ENCODE measurements around the gene EMC9.

The EMC9 gene

DNA sequence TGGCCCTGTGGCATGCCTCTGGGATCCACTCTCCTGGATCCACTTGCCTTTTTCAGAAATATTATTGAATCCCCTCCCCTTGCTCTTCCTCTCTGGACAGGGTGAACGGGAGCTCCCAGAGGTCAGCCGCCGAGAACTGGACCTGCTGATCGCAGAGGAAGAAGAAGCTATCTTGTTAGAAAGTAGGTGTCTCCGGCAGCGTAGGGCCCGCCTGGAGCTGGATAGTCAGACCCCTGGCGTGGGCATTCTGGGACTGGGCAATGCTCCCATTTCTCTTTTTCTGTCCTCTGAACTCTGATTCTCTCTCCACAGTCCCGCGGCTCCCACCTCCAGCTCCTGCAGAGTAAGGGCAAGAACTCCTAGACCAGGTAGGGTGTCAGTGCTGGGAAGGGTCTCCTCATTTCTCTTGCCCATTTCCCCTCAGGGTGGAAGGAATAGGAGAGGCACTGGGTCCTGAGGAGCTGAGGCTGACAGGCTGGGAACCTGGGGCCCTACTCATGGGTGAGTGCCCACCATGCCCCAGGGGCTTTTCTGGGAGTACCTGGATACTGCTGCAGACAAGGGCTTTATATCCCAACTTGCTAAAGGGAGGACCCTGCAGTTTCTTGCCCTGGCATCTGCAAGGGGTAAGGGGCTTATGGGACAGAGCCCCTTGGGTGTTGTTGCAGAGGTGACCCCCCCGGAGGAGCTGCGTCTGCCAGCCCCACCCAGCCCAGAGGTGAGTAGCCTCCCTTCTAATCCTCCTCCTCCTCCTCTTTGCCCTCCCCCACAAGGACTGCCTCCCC is 35.8 kb upstream of the EMC9 start:
- no peak for DNase-seq

GRCh38 chr14:24176599-24176998 is 35.2 kb upstream of the EMC9 start:
- no peak for DNase-seq

DNA sequence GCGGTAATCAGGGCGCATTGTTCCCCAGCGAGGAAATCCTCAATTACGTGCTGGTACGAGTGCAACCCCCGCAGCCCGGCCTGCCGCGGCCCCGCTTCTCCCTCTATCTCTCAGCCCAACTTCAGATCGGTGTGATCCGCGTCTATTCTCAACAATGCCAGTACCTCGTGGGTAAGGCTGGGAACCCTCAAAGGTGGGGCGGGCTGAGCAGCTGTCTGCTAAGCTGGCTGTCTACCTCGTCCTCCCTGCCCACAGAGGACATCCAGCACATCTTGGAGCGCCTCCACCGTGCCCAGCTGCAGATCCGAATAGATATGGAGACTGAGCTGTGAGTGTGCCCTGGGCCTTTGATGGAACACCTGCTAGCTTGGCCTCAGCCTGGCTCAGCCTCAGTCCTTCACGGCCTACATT is 31.5 kb upstream of the EMC9 start:
- DNase-seq = no peak

- no peak for DNase-seq
Measured at GRCh38 chr14:24172261-24172860, 31.0 kb upstream of the EMC9 start.

DNA sequence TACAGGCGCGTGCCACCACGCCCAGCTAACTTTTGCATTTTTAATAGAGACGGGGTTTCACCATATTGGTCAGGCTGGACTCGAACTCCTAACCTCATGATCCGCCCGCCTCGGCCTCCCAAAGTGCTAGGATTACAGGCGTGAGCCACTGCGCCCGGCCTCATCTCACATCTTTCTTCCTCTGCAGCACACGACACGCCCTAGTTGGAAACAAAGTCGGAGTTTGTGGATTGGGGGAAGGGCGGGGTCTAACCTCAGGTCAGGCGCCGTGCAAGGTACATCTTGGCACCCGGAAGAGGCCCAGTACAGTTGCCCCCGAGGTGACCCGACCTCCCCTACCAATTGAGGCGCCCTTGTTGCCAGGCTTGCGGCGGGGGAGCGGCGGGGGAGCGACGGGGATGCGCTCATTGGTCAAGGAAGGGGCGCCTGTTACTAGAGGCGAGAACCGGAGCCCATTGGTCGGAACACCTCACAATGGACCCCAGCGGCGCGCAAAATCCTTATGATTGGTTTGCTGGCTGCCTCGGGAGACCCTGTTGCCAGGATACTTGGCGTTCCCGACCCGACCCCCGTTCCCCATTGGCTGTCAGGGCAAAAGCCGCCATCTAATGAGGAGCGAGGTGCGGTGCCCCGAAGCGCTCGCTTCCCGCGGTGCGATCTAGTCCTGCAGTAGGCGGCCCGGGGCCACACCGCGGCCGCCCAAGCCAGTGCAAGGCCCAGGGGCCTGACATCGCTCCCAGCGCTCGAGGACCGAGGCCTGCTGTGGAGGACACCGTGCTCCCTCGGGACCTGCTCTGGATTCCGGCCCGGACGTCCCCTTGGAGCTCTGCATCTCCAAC is 30.2 kb upstream of the EMC9 start, which contains the start of gene REC8:
Gene REC8 (plus strand): TSS at position 659 of the 839 bp plus-strand sequence. CDS start 473 bp downstream, outside the sequence.
- DNase-seq = peak; percentile 49

DNA sequence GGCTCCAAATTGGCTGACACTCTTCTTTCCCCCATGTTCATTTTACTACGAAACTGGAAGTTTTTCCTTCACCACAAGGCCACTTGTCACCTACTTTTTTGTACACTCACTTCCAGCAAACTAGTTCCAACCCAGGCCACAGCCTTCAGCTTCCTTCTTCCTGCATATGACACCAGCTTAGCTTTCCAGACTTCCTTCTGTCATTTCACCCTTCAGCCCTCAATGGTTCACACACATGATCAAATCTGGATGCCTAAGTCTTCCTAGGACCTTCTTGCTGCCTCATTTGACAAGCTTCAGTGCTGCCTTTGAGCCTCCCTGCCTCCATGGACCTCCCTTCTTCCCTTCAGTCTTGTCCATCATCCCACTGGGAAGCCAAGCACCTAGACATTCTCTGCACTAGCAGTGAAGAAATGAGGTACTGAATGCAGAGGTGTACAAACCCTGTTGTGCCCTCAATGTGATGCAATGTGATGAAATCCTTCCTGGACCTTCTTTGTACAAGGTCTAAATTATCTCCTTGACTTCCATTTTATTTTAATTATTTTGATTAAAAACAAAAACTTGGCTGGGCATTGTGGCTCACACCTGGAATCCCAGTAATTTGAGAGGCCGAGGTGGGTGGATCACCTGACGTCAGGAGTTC is 26.2 kb upstream of the EMC9 start:
- DNase-seq = no peak

- no peak for DNase-seq
Measured at GRCh38 chr14:24165785-24166184, 24.4 kb upstream of the EMC9 start.

DNA sequence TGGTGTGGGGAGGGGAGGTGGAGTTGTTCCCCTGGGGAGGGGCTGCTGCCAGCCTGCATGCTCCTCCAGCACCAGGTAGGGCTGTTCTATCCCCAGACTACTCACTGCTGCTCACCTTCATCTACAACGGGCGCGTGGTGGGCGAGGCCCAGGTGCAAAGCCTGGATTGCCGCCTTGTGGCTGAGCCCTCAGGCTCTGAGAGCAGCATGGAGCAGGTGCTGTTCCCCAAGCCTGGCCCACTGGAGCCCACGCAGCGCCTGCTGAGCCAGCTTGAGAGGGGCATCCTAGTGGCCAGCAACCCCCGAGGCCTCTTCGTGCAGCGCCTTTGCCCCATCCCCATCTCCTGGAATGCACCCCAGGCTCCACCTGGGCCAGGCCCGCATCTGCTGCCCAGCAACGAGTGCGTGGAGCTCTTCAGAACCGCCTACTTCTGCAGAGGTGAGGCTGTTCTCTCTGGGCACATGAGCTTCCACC is 23.2 kb upstream of the EMC9 start:
- DNase-seq = no peak

DNA sequence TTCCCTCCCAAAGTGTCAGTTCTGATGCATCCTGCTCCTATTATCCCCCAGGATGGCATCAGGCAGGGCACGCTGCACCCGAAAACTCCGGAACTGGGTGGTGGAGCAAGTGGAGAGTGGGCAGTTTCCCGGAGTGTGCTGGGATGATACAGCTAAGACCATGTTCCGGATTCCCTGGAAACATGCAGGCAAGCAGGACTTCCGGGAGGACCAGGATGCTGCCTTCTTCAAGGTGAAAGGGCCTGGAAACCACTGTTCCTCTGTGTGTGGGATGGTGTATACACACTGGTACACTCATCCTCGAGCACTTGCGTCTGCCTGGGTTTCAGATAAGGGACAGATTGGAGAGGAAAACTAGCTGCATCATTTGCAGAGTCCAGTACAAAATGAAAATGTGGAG is 20.7 kb upstream of the EMC9 start:
- no peak for DNase-seq

GRCh38 chr14:24160850-24161804 is 19.7 kb upstream of the EMC9 start, which contains the start of gene IRF9:
IRF9 (plus strand) TSS chr14:24161265; CDS start chr14:24162145, 880 bp downstream.
- peak; percentile 97 for DNase-seq

GRCh38 chr14:24160499-24160849 is 19.1 kb upstream of the EMC9 start:
- DNase-seq = no peak

DNA sequence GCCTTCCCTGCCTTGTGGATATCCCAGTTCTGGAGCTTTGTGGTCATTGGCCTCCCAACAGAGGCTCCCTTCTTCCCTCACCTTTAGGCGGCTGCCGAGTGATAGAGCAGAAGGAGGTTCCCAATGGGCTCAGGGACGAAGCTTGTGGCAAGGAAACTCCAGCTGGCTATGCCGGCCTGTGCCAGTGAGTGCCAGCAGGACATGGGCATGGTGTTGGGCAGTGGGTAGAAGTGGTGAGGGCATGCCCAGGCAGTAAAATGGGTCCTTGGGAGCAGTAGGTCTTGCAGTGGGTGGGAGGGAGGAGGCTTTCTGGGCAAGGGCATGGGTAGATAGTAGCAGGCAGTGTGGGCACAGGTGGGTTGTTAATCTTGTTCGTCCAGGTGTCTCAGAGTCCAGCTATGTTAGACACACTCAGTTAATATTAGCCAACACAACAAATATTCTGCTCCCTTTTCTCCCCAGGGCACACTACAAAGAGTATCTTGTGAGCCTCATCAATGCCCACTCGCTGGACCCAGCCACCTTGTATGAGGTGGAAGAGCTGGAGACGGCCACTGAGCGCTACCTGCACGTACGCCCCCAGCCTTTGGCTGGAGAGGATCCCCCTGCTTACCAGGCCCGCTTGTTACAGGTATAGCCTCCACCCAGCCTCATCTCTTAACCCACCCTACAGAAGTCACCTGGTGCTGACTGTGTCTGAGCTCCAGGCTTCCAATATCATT is 18.5 kb upstream of the EMC9 start:
- no peak for DNase-seq

- no peak for DNase-seq
Measured at GRCh38 chr14:24157331-24157730, 15.9 kb upstream of the EMC9 start.

- DNase-seq = no peak
Measured at GRCh38 chr14:24156840-24157239, 15.4 kb upstream of the EMC9 start.

DNA sequence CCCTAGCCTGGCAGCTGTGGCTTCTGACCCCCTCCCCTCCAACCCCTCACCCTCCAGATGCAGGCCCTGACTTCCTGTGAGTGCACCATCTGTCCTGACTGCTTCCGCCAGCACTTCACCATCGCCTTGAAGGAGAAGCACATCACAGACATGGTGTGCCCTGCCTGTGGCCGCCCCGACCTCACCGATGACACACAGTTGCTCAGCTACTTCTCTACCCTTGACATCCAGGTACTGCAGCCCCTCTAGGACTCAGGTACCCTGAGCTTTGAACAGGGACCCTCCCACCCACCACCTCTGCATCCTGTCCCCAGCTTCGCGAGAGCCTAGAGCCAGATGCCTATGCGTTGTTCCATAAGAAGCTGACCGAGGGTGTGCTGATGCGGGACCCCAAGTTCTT is 13.7 kb upstream of the EMC9 start:
- no peak for DNase-seq

DNA sequence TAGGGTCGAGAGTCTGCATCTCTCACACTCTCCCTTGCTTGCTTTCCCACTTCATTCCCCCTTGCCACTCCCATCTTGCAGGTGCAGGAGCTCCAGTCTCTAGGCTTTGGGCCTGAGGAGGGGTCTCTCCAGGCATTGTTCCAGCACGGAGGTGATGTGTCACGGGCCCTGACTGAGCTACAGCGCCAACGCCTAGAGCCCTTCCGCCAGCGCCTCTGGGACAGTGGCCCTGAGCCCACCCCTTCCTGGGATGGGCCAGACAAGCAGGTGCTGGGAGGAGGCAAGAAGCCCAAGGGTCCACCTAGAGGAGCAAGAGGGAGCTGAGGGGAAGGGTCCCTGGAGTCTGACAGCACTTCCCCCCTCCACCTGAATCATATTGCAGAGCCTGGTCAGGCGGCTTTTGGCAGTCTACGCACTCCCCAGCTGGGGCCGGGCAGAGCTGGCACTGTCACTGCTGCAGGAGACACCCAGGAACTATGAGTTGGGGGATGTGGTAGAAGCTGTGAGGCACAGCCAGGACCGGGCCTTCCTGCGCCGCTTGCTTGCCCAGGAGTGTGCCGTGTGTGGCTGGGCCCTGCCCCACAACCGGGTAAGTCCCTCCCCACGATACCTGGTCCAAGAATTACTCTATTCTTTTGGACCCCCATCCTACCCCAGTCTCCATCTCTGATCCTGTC is 10.2 kb upstream of the EMC9 start:
- no peak for DNase-seq

GRCh38 chr14:24150993-24151392 is 9.6 kb upstream of the EMC9 start:
- no peak for DNase-seq

DNA sequence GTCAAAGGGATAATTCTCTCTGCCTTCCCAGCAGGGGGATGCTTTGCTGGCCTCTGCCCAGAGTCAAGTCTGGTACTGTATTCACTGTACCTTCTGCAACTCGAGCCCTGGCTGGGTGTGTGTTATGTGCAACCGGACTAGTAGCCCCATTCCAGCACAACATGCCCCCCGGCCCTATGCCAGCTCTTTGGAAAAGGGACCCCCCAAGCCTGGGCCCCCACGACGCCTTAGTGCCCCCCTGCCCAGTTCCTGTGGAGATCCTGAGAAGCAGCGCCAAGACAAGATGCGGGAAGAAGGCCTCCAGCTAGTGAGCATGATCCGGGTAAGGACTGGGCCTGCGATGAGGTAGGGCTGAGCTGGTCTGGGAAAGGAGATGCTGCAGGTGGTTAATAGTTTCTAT is 9.2 kb upstream of the EMC9 start:
- no peak for DNase-seq

GRCh38 chr14:24150061-24150460 is 8.7 kb upstream of the EMC9 start:
- no peak for DNase-seq

DNA sequence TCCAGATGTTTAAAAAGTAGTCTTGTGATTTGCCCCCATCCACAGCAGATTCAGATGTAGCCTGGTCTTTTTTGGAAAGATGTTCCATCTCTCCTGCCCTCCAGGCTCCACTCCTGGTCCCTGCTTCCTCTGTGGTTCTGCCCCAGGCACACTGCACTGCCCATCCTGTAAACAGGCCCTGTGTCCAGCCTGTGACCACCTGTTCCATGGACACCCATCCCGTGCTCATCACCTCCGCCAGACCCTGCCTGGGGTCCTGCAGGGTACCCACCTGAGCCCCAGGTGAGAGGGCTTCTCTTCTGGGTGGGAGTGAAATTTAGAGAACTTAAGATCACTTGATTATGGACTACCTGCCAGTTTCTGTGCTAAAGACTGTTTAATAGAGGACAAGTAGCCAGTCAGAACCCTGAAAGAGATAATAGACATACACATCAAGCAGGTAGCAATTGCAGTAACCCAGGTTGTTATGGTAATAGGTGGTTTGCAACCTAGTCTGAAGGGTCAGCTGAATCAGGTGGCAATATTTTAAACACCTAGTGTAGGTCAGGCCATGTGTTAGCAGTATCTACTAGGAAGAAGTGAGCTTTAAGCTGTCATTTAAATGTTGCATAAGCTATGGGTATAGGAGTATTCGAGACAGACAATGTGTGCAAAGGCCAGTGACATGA is 8.0 kb upstream of the EMC9 start:
- DNase-seq = no peak

Data from T-helper 9 cell (primary cell).